GM12874 (cell line): ENCODE results near the gene ZFAND3.

Source experiments
- CTCF ChIP-seq: IDR thresholded peaks from 2 replicates; pipeline ENCODE4 v1.5.1; 2011; ENCODE audit warnings: low read depth, mild to moderate bottlenecking, control low read depth, low read length, moderate library complexity; ENCODE audit not compliant: insufficient read depth

Gene ZFAND3

DNA sequence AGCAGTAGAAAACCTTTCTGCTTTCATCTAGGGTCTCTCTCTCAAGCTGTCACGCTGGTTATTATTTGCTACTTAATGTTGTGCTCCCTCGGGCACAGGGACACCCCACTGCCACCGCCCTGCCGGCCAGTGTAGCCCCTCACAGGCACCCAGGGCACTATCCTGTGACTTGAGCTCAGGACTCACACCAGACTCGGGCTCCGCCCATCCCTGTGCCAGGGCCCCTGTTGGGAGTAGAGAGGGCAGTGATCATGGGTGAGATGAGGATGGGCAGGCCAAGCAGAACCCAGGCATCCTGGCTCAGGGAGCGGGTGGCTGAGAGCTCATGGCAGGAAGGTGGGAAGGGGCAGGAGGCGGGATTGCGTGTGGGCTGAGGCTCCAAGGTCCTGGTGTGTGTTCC, 371.9 kb downstream of the ZFAND3 start:
- TF ChIP-seq CTCF: no peak

- no peak for TF ChIP-seq CTCF
These were observed 372.5 kb downstream of the ZFAND3 start for GRCh38 chr6:38192011-38192410.

DNA sequence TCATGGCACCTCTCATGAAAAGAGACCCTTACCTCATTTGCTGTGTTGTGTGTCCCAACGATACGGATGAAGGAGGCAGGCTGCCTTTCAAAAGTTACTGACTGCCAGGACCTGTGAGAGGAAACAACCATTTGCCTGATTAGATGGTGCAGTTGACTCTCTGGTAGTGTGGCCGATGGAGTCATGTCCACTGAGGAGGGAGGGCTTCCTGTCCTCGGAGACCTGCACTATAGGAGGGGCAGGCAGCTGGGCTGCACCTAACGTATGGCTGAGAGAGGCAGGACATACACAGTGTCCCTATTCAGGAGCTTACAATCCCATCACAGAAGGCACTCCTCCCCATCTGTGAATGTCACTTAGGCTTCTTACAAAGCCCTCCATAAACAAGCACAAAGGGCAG, 373.0 kb downstream of the ZFAND3 start:
- TF ChIP-seq CTCF: no peak

DNA sequence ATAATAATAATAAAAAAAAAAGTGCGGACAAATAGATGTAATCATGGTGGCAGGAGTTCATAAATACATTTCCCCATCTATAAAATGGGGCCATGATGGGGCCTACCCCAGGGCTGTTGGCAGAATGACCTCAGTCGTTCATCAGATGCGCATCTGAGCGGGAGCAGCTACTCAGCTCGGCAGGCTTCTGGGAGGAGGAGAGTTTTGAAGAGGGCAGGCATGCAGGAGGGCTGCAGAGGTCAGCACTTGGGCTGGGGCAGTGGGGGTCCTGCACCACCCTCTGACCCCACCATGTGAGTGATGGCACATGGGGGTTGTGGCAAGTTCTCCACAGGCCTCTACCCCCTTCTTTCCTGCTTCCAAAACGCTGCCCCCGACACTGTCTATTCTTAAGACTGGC, 373.5 kb downstream of the ZFAND3 start:
- TF ChIP-seq CTCF: no peak

DNA sequence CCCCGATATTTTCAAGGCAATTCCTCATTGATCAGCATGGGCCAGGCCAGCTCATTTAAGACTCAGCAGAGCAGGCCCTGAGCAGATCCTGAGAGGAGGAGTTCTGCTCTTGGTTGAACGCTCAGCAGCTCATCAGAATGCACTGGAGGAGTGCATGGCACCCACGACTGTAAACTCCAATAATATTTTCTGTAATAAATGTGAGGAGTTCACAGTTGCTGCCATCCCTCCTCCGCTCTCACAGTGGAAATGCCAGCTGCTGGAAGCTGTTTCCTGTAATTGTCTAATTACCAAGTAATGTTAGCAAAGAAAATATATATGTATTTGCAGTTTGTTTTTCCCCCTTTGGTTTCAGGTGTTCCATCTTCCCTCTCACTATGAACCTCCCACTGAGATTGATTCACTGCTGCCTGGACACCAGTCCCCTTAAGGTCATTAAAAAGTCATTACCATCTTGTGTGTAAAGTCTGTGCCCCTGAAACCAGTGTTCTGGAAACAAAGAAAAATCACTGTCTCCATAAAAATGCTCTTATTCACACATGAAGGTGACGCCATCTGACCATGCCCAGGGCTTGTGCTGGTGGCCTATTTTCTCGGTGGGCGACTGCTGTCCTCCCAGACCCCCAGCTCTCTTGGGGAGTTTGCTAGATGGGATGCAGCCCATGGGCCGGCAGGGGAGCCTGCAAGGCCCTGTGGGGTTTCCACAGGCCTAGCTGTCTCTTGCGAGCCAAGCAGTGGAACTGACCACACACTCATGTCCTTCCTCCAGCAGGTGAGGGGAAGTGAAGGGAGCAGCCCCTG, 374.2 kb downstream of the ZFAND3 start:
- no peak for TF ChIP-seq CTCF

DNA sequence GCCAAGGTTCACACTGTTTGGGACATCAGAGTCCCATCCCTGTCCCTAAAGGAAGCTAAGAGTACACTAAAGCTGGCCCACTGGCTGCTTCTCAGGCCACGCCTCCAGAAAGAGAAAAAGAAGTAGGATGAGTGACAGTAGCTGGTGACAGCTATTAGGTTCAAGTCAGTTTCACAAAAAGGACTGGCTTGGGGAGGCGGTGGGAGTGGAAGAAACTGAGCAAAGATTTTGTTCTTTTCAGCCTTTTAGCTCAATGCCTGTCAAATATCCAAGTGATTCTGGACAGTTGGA, 374.7 kb downstream of the ZFAND3 start:
- TF ChIP-seq CTCF: no peak

DNA sequence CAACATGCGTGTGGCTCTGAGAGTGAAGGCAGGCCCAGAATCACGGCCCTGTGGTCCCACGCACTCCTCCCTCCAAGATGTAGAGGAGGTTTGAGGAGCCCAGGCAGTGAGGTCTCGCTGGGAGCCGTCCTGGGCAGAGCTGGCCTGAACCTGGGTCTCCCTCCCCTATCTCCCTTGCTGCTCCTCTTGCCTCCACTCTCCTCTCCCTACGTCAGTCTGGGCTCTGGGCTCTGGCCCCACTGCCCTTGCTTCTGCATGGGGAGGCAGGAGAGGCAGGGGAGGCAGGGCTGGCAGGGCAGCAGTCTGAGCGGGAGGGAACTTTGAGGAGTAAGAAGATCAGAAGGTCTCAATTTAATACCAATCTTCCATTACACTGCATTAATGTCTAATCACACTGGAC, 375.1 kb downstream of the ZFAND3 start:
- TF ChIP-seq CTCF: no peak
